Measurements from ENCODE around the gene WLS.

The WLS gene

GRCh38 chr1:68149907-68150306 is 82.4 kb downstream of the WLS start:
- no peak for DNase-seq (ENCODE audit: low read depth)
- TF ChIP-seq CTCF (IDR thresholded peaks at IDR 0.05; ENCODE audit: control insufficient read depth, extremely low read depth, insufficient read depth) = no peak
- H3K4me3 ChIP-seq (ENCODE audit: low read depth, low read length) = no peak overlapping the region

- no peak for TF ChIP-seq CTCF (IDR thresholded peaks at IDR 0.05; ENCODE audit: control insufficient read depth, extremely low read depth, insufficient read depth)
- DNase-seq (ENCODE audit: low read depth) = no peak
- no peak overlapping the region for H3K4me3 ChIP-seq (ENCODE audit: low read depth, low read length)
Measured at GRCh38 chr1:68149110-68149798, 83.1 kb downstream of the WLS start.

- TF ChIP-seq CTCF (IDR thresholded peaks at IDR 0.05; ENCODE audit: control insufficient read depth, extremely low read depth, insufficient read depth) = no peak
- H3K4me3 ChIP-seq (ENCODE audit: low read depth, low read length) = no peak overlapping the region
Measured at GRCh38 chr1:68148631-68149030, 83.7 kb downstream of the WLS start.

GRCh38 chr1:68147534-68148171 is 84.7 kb downstream of the WLS start:
- DNase-seq (ENCODE audit: low read depth) = no peak
- no peak for TF ChIP-seq CTCF (IDR thresholded peaks at IDR 0.05; ENCODE audit: control insufficient read depth, extremely low read depth, insufficient read depth)
- H3K4me3 ChIP-seq (ENCODE audit: low read depth, low read length) = no peak overlapping the region

More at GRCh38 chr1:68148631-68149030, 83.7 kb downstream of the WLS start:
- no peak for DNase-seq (ENCODE audit: low read depth)

GRCh38 chr1:68145418-68146126 is 86.8 kb downstream of the WLS start:
- DNase-seq (ENCODE audit: low read depth) = peak; percentile 28
- H3K4me3 ChIP-seq (ENCODE audit: low read depth, low read length) = no peak overlapping the region
- no peak for TF ChIP-seq CTCF (IDR thresholded peaks at IDR 0.05; ENCODE audit: control insufficient read depth, extremely low read depth, insufficient read depth)

- TF ChIP-seq CTCF (IDR thresholded peaks at IDR 0.05; ENCODE audit: control insufficient read depth, extremely low read depth, insufficient read depth) = no peak
- no peak for DNase-seq (ENCODE audit: low read depth)
- H3K4me3 ChIP-seq (ENCODE audit: low read depth, low read length) = no peak overlapping the region
Measured at GRCh38 chr1:68144856-68145255, 87.5 kb downstream of the WLS start.
